Measurements from ENCODE around the gene SUOX. TPM values are rescaled to one million over a fixed set of nuclear protein-coding genes. Genes with fewer than 3 reads are reported as not detected.

The SUOX gene
- total RNA-seq, 1 donor from 2014 or later = 5.4 TPM

DNA sequence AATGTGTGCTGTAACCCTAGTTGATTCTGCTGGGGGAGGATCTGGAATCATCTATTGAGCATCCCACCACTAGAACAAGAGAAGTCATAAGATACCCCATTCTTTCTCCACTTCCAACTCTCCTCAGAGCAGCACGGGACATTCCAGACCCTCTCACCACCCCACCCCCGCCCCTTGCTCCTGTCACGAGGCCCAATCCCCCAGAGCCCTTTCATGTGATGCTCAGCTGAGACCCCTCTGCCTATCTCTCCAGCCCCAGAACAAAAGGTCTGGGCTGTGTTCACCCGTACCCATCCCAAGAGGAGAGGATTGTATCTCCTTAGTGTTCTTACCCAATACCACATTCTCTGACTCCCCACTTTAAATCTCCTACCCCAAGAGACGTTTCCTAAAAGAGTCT, 31.8 kb upstream of the SUOX start:
- no peaks in the 10 kb centered on the region for H3K9me3 ChIP-seq
- TF ChIP-seq, protein P1, sequence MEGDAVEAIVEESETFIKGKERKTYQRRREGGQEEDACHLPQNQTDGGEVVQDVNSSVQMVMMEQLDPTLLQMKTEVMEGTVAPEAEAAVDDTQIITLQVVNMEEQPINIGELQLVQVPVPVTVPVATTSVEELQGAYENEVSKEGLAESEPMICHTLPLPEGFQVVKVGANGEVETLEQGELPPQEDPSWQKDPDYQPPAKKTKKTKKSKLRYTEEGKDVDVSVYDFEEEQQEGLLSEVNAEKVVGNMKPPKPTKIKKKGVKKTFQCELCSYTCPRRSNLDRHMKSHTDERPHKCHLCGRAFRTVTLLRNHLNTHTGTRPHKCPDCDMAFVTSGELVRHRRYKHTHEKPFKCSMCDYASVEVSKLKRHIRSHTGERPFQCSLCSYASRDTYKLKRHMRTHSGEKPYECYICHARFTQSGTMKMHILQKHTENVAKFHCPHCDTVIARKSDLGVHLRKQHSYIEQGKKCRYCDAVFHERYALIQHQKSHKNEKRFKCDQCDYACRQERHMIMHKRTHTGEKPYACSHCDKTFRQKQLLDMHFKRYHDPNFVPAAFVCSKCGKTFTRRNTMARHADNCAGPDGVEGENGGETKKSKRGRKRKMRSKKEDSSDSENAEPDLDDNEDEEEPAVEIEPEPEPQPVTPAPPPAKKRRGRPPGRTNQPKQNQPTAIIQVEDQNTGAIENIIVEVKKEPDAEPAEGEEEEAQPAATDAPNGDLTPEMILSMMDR (IDR thresholded peaks at IDR 0.05) = no peak
- no peak for DNase-seq (ENCODE audit: low spot score in 2 of 2)
- no peaks in the 10 kb centered on the region for H3K27me3 ChIP-seq
- intact Hi-C loops (cut with DNase I) = no loop called here
- H3K4me3 ChIP-seq = no peak overlapping the region
- no peak overlapping the region for H3K27ac ChIP-seq
- H3K4me1 ChIP-seq = peaks cover 0 to 9% of the 10 kb centered on the region in 2 donors
- H3K36me3 ChIP-seq = no peaks in the 10 kb centered on the region

DNA sequence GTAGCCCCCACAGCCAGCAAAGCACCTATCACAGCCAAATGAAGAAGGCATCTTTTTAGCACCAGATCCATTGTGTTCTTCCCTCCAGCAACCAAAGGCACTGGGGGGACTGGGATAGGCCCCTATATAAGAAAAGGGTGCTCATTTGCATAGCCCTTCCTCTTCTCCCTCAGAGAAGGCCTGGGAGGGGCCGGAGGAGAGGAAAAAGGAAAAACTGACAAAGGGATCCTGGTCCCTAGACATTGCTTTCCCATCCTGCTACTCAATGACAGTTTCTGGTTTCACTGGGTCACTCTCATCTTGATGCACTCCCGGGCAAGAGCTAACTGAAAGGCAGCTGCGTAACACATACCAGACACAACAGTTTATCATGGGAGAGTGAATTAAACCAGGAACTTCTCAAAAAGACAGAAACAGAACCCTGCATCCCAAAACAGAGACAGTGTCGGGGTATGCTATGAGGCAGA, 31.1 kb upstream of the SUOX start, which contains the start of gene PMEL:
TSS of gene PMEL (minus strand) at position 102 of the 467 bp plus-strand sequence. CDS start at position 71, 31 bp downstream.
- TF ChIP-seq, protein P1 (IDR thresholded peaks at IDR 0.05) = no peak
- Histone ChIP-seq H3K27ac (peak within 1 kb of the TSS; percentile 83 to 93), H3K27me3 (no peaks in the 10 kb centered on the region), H3K36me3 (no peaks in the 10 kb centered on the region), H3K4me3 (peak within 1 kb of the TSS; percentile 92), H3K4me1 (peaks cover 0 to 9% of the 10 kb centered on the region in 2 donors), H3K9me3 (no peaks in the 10 kb centered on the region)
- DNase-seq (ENCODE audit: low spot score in 2 of 2) = no peak
- intact Hi-C loops (cut with DNase I) = loop anchor here (2.0 kb wide), 1 partner anchor 35 kb away; the partner anchor contains the start of gene DGKA

GRCh38 chr12:55966408-55967281, 30.4 kb upstream of the SUOX start, which contains the start of gene CDK2:
TSS of gene CDK2 (plus strand) at chr12:55966830. CDS start at chr12:55967009, 179 bp downstream.
- Histone ChIP-seq H3K27ac (peak within 1 kb of the TSS; percentile 83 to 93), H3K9me3 (no peaks in the 10 kb centered on the region), H3K36me3 (no peaks in the 10 kb centered on the region), H3K4me1 (peaks cover 0 to 9% of the 10 kb centered on the region in 2 donors), H3K4me3 (peak within 1 kb of the TSS; percentile 92), H3K27me3 (no peaks in the 10 kb centered on the region)
- TF ChIP-seq, protein P1 (IDR thresholded peaks at IDR 0.05) = no peak
- intact Hi-C loops (cut with DNase I) = loop anchor here (2.0 kb wide), 1 partner anchor 36 kb away; the partner anchor contains the start of gene DGKA
- peak; percentile 74 to 97 for DNase-seq (ENCODE audit: low spot score in 2 of 2)

- intact Hi-C loops (cut with DNase I) = no loop called here
- TF ChIP-seq, protein P1 (IDR thresholded peaks at IDR 0.05) = no peak
- no peak for DNase-seq (ENCODE audit: low spot score in 2 of 2)
- H3K4me3 ChIP-seq = no peak overlapping the region
- no peaks in the 10 kb centered on the region for H3K9me3 ChIP-seq
- no peaks in the 10 kb centered on the region for H3K27me3 ChIP-seq
- no peak overlapping the region for H3K27ac ChIP-seq
- peaks cover 0 to 13% of the 10 kb centered on the region in 2 donors for H3K4me1 ChIP-seq
- H3K36me3 ChIP-seq = no peaks in the 10 kb centered on the region
These were observed 27.7 kb upstream of the SUOX start for GRCh38 chr12:55969356-55969755.

DNA sequence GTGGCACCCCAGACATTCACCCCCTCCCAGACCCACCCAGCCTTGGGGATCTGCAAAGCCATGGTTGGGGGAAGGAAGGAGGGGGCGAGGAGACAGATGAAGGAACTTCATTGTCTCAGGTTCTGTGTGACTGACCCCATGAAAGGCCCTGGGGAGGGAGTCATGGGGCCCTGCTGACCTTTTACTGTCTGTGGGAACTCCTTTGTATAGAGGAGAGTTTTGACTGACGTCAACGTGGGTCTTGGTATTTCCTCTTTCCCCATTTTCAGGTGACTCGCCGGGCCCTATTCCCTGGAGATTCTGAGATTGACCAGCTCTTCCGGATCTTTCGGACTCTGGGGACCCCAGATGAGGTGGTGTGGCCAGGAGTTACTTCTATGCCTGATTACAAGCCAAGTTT, 26.3 kb upstream of the SUOX start:
- Histone ChIP-seq H3K9me3 (no peaks in the 10 kb centered on the region), H3K27ac (peak overlapping the region in 1 of 2 donors; percentile 86), H3K36me3 (no peaks in the 10 kb centered on the region), H3K4me1 (peaks cover 3 to 16% of the 10 kb centered on the region in 2 donors), H3K27me3 (no peaks in the 10 kb centered on the region), H3K4me3 (no peak overlapping the region)
- no peak for DNase-seq (ENCODE audit: low spot score in 2 of 2)
- intact Hi-C loops (cut with DNase I) = no loop called here
- TF ChIP-seq, protein P1 (IDR thresholded peaks at IDR 0.05) = no peak

Data from ascending aorta (tissue), 2 donors.